H9 (cell line): ENCODE data around the gene WNT7B. TPM values are rescaled to one million over a fixed set of nuclear protein-coding genes. Genes with fewer than 3 reads are reported as not detected.

ENCODE experiments used
- DNase-seq: peaks from one replicate; pipeline ENCODE4 v3.0.0-alpha.2; 2017
- H2AFZ ChIP-seq: one replicate; pipeline ENCODE4 v1.6.1; 2013; ENCODE audit warnings: mild to moderate bottlenecking, low read length, control low read depth, moderate library complexity
- H2AK5ac ChIP-seq: 2 replicates; pipeline ENCODE4 v1.6.1; 2013; ENCODE audit warnings: low read length, control low read depth, mixed read lengths; ENCODE audit not compliant: insufficient read length
- H2BK120ac ChIP-seq: one replicate; pipeline ENCODE4 v1.6.1; 2013; ENCODE audit warnings: low read depth, mild to moderate bottlenecking, low read length, control low read depth, inconsistent platforms; ENCODE audit not compliant: poor library complexity, severe bottlenecking
- H2BK12ac ChIP-seq: 2 replicates; pipeline ENCODE4 v1.6.1; 2013; ENCODE audit warnings: low read length, control low read depth, mixed read lengths, low read depth; ENCODE audit not compliant: insufficient read length
- H2BK15ac ChIP-seq: 2 replicates; pipeline ENCODE4 v1.6.1; 2013; ENCODE audit warnings: low read depth, low read length, control low read depth
- H2BK20ac ChIP-seq: one replicate; pipeline ENCODE4 v1.6.1; 2013; ENCODE audit warnings: low read depth, mild to moderate bottlenecking, low read length, control low read depth, inconsistent platforms; ENCODE audit not compliant: poor library complexity, severe bottlenecking
- H2BK5ac ChIP-seq: 2 replicates; pipeline ENCODE4 v1.6.1; 2013; ENCODE audit warnings: low read length, control low read depth, mixed read lengths; ENCODE audit not compliant: insufficient read length
- H3K14ac ChIP-seq: 2 replicates; pipeline ENCODE4 v1.6.1; 2013; ENCODE audit warnings: low read length, control low read depth; ENCODE audit not compliant: insufficient read depth
- H3K18ac ChIP-seq: 2 replicates; pipeline ENCODE4 v1.6.1; 2013; ENCODE audit warnings: low read depth, mild to moderate bottlenecking, mixed read lengths, low read length, control low read depth; ENCODE audit not compliant: insufficient read length
- H3K23ac ChIP-seq: 2 replicates; pipeline ENCODE4 v1.6.1; 2013; ENCODE audit warnings: low read length, control low read depth, mixed read lengths, low read depth; ENCODE audit not compliant: insufficient read length
- H3K23me2 ChIP-seq: 2 replicates; pipeline ENCODE4 v1.6.1; 2013; ENCODE audit warnings: low read depth, mild to moderate bottlenecking, mixed read lengths, low read length, control low read depth; ENCODE audit not compliant: insufficient read length, poor library complexity, severe bottlenecking
- H3K27ac ChIP-seq: 2 replicates; pipeline ENCODE4 v1.5.1; 2013; ENCODE audit warnings: low read length, control low read depth, mixed read lengths, low read depth; ENCODE audit not compliant: insufficient read length
- H3K27me3 ChIP-seq: 2 replicates; pipeline ENCODE4 v1.6.1; 2013; ENCODE audit warnings: low read length, control low read depth, inconsistent platforms; ENCODE audit not compliant: insufficient read depth
- H3K4ac ChIP-seq: 2 replicates; pipeline ENCODE4 v1.6.1; 2013; ENCODE audit warnings: low read depth, mild to moderate bottlenecking, control low read depth, inconsistent platforms, low read length, moderate library complexity
- H3K4me1 ChIP-seq: 2 replicates; pipeline ENCODE4 v1.6.1; 2013; ENCODE audit warnings: low read length, control low read depth, inconsistent platforms; ENCODE audit not compliant: insufficient read depth
- H3K4me2 ChIP-seq: 2 replicates; pipeline ENCODE4 v1.6.1; 2013; ENCODE audit warnings: low read length, control low read depth, mixed read lengths; ENCODE audit not compliant: insufficient read length, insufficient read depth
- H3K56ac ChIP-seq: 2 replicates; pipeline ENCODE4 v1.6.1; 2013; ENCODE audit warnings: low read depth, mild to moderate bottlenecking, mixed read lengths, low read length, control low read depth; ENCODE audit not compliant: insufficient read length
- H3K79me1 ChIP-seq: 2 replicates; pipeline ENCODE4 v1.6.1; 2013; ENCODE audit warnings: low read depth, mild to moderate bottlenecking, moderate library complexity, low read length, control low read depth, inconsistent platforms; ENCODE audit not compliant: insufficient read depth, poor library complexity, severe bottlenecking
- H3K79me2 ChIP-seq: 2 replicates; pipeline ENCODE4 v1.6.1; 2013; ENCODE audit warnings: low read length, control low read depth, inconsistent platforms; ENCODE audit not compliant: insufficient read depth
- H3K9ac ChIP-seq: 2 replicates; pipeline ENCODE4 v1.6.1; 2013; ENCODE audit warnings: low read length, control low read depth, mixed read lengths; ENCODE audit not compliant: insufficient read length; ENCODE audit errors: extremely low read depth
- H3K9me3 ChIP-seq: one replicate; pipeline ENCODE4 v1.6.1; 2013; ENCODE audit warnings: low read depth, low read length, inconsistent platforms; ENCODE audit not compliant: control insufficient read depth
- H3T11ph ChIP-seq: one replicate; pipeline ENCODE4 v1.6.1; 2013; ENCODE audit warnings: mild to moderate bottlenecking, low read length, control low read depth, inconsistent platforms
- H4K20me1 ChIP-seq: one replicate; pipeline ENCODE4 v1.6.1; 2013; ENCODE audit not compliant: control insufficient read depth, insufficient read length, insufficient read depth
- H4K5ac ChIP-seq: 2 replicates; pipeline ENCODE4 v1.6.1; 2013; ENCODE audit warnings: low read depth, mild to moderate bottlenecking, mixed read lengths, low read length, control low read depth; ENCODE audit not compliant: insufficient read length
- H4K8ac ChIP-seq: replicated peaks from 2 replicates; pipeline ENCODE4 v1.6.1; 2013; ENCODE audit warnings: low read length, control low read depth, mixed read lengths, low read depth; ENCODE audit not compliant: insufficient read length
- H4K91ac ChIP-seq: 2 replicates; pipeline ENCODE4 v1.6.1; 2013; ENCODE audit warnings: low read depth, mild to moderate bottlenecking, moderate library complexity, mixed read lengths, low read length, control low read depth; ENCODE audit not compliant: insufficient read length
- H3K27ac Mint-ChIP-seq, 3 experiments: 2 replicates in 2 of 3; 3 replicates in 1 of 3; pipeline ENCODE4 v1.8.0; 2020 to 2021; ENCODE audit warnings: mixed read lengths in 3 of 3, mild to moderate bottlenecking in 1 of 3, moderate library complexity in 1 of 3
- H3K27me3 Mint-ChIP-seq: 2 replicates; pipeline ENCODE4 v1.8.0; 2021; ENCODE audit warnings: low read depth, mild to moderate bottlenecking, moderate library complexity, mixed read lengths
- H3K36me3 Mint-ChIP-seq, 3 experiments: 2 replicates in 2 of 3; 3 replicates in 1 of 3; pipeline ENCODE4 v1.8.0; 2020 to 2021; ENCODE audit warnings: low read depth in 3 of 3, mixed read lengths in 3 of 3; ENCODE audit not compliant: insufficient read depth in 1 of 3
- H3K4me1 Mint-ChIP-seq, 2 experiments: 2 replicates each; pipeline ENCODE4 v1.8.0; 2020; ENCODE audit warnings: mixed read lengths in 2 of 2
- H3K4me3 Mint-ChIP-seq, 2 experiments: 2 replicates in 1 of 2; 3 replicates in 1 of 2; pipeline ENCODE4 v1.8.0; 2020 to 2021; ENCODE audit warnings: mild to moderate bottlenecking in 2 of 2, mixed read lengths in 2 of 2, moderate library complexity in 1 of 2
- H3K9me3 Mint-ChIP-seq, 2 experiments: 2 replicates in 1 of 2; 3 replicates in 1 of 2; pipeline ENCODE4 v1.8.0; 2020; ENCODE audit warnings: mild to moderate bottlenecking in 2 of 2, mixed read lengths in 2 of 2, moderate library complexity in 1 of 2
- WGBS: extraction: QIAGEN DNeasy Blood & Tissue Kit; methylation state at CpG from one replicate; pipeline ENCODE4 v1.1.7; 2013; ENCODE audit warnings: missing lambda C conversion rate, low lambda C conversion rate, mixed read lengths; ENCODE audit not compliant: insufficient read length; ENCODE audit errors: extremely low coverage; 5-methylcytosine and 5-hydroxymethylcytosine counted together
- total RNA-seq: library from RNA; stranded (reverse); gene quantifications from 2 replicates; pipeline ENCODE4 v1.2.1, GENCODE V29; 2021
- TF ChIP-seq, protein P1 (sequence below): fragments of 200-600 bp; sonication (generic); conservative IDR thresholded peaks from 3 replicates; pipeline ENCODE4 v1.8.0; 2021; ENCODE audit warnings: antibody characterized with exemption, mild to moderate bottlenecking

The WNT7B gene
- total RNA-seq, 1 experiment from 2014 or later, result 0.09 TPM

GRCh38 chr22:45980268-45980570 lies 3.3 kb upstream of the WNT7B start:
- TF ChIP-seq, protein P1, sequence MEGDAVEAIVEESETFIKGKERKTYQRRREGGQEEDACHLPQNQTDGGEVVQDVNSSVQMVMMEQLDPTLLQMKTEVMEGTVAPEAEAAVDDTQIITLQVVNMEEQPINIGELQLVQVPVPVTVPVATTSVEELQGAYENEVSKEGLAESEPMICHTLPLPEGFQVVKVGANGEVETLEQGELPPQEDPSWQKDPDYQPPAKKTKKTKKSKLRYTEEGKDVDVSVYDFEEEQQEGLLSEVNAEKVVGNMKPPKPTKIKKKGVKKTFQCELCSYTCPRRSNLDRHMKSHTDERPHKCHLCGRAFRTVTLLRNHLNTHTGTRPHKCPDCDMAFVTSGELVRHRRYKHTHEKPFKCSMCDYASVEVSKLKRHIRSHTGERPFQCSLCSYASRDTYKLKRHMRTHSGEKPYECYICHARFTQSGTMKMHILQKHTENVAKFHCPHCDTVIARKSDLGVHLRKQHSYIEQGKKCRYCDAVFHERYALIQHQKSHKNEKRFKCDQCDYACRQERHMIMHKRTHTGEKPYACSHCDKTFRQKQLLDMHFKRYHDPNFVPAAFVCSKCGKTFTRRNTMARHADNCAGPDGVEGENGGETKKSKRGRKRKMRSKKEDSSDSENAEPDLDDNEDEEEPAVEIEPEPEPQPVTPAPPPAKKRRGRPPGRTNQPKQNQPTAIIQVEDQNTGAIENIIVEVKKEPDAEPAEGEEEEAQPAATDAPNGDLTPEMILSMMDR, result no peak
- Histone ChIP-seq H3K9ac (no peak overlapping the region), H2BK120ac (no peak overlapping the region), H2BK12ac (no peak overlapping the region), H3K4ac (no peak overlapping the region), H4K20me1 (no peaks in the 10 kb centered on the region), H4K91ac (no peak overlapping the region), H3K79me2 (no peaks in the 10 kb centered on the region), H2AFZ (no peak overlapping the region), H3K23ac (no peak overlapping the region), H2BK20ac (no peak overlapping the region), H3K27me3 (peaks cover 22% of the 10 kb centered on the region), H3K9me3 (no peaks in the 10 kb centered on the region), H4K8ac (no peak overlapping the region), H3K18ac (no peak overlapping the region), H3K27ac (no peak overlapping the region), H3K23me2 (peaks cover 4% of the 10 kb centered on the region), H2BK5ac (no peak overlapping the region), H2AK5ac (no peak overlapping the region), H4K5ac (no peak overlapping the region), H3K14ac (no peak overlapping the region), H3K4me1 (peaks cover 2% of the 10 kb centered on the region; the same call in 1 of the 2 replicates), H2BK15ac (no peak overlapping the region), H3K4me2 (no peak overlapping the region), H3K79me1 (no peaks in the 10 kb centered on the region), H3K56ac (no peak overlapping the region), H3T11ph (no peak overlapping the region)
- DNase-seq, result no peak
- 100% methylated on average over 2 of the region's 2 CpGs for WGBS
- Mint-ChIP-seq H3K4me1 (peaks cover 1 to 3% of the 10 kb centered on the region in 2 experiments; a peak in 2 of 4 replicates), H3K9me3 (peaks cover 0 to 2% of the 10 kb centered on the region in 2 experiments; a peak in 2 of 5 replicates), H3K4me3 (no peak overlapping the region), H3K27ac (no peak overlapping the region), H3K27me3 (peaks cover 44% of the 10 kb centered on the region), H3K36me3 (peaks cover 0 to 2% (median 0%) of the 10 kb centered on the region in 3 experiments; a peak in 1 of 7 replicates)
